Neural cell (in vitro differentiated cells): ENCODE results near the gene STRA6. TPM values are rescaled to one million over a fixed set of nuclear protein-coding genes. Genes with fewer than 3 reads are reported as not detected.

Experiments
- H2AFZ ChIP-seq: fragments of 200-600, 300-800 bp; sonication (generic), shearing (Covaris generic); 2 replicates; pipeline ENCODE4 v1.6.0; 2014; ENCODE audit warnings: low read depth, mild to moderate bottlenecking, antibody characterized with exemption, low read length, moderate library complexity
- H3F3A ChIP-seq: fragments of 200-600 bp; shearing (Covaris generic); 2 replicates; pipeline ENCODE4 v1.6.1; 2016; ENCODE audit warnings: mild to moderate bottlenecking, moderate library complexity, mixed read lengths, antibody characterized with exemption, low read length; ENCODE audit not compliant: insufficient read depth, poor library complexity, severe bottlenecking
- H3K27ac ChIP-seq: fragments of 200-600, 300-800 bp; sonication (generic), shearing (Covaris generic); 2 replicates; pipeline ENCODE4 v1.5.1; 2014; ENCODE audit warnings: mild to moderate bottlenecking, low read length, moderate library complexity
- H3K27me3 ChIP-seq: fragments of 300-800, 200-600 bp; sonication (generic), shearing (Covaris generic); 2 replicates; pipeline ENCODE4 v1.6.0; 2014; ENCODE audit warnings: mild to moderate bottlenecking, low read depth, low read length, moderate library complexity; ENCODE audit not compliant: insufficient read depth
- H3K36me3 ChIP-seq: fragments of 300-800, 200-600 bp; sonication (generic), shearing (Covaris generic); 2 replicates; pipeline ENCODE4 v1.5.1; 2014; ENCODE audit warnings: mild to moderate bottlenecking, antibody characterized with exemption, low read length, moderate library complexity; ENCODE audit not compliant: insufficient read depth
- H3K4me2 ChIP-seq: fragments of 300-800, 200-600 bp; sonication (generic), shearing (Covaris generic); 2 replicates; pipeline ENCODE4 v1.6.0; 2014; ENCODE audit warnings: mild to moderate bottlenecking, low read length
- H3K4me3 ChIP-seq: fragments of 300-800, 200-600 bp; sonication (generic), shearing (Covaris generic); 2 replicates; pipeline ENCODE4 v1.5.1; 2014; ENCODE audit warnings: mild to moderate bottlenecking, low read length, moderate library complexity
- H3K79me2 ChIP-seq: fragments of 200-600 bp; shearing (Covaris generic); replicated peaks from 2 replicates; pipeline ENCODE4 v1.6.0; 2014; ENCODE audit warnings: mild to moderate bottlenecking, low read length, moderate library complexity; ENCODE audit not compliant: insufficient read depth
- H3K9ac ChIP-seq: fragments of 300-800, 200-600 bp; sonication (generic), shearing (Covaris generic); 2 replicates; pipeline ENCODE4 v1.6.1; 2016; ENCODE audit warnings: mild to moderate bottlenecking, low read length, mixed read lengths
- H3K9me2 ChIP-seq: fragments of 200-600 bp; shearing (Covaris generic); 2 replicates; pipeline ENCODE4 v1.6.1; 2016; ENCODE audit warnings: mild to moderate bottlenecking, low read length, mixed read lengths; ENCODE audit not compliant: insufficient read depth
- H3K9me3 ChIP-seq: fragments of 200-600, 300-800 bp; sonication (generic), shearing (Covaris generic); 2 replicates; pipeline ENCODE4 v1.6.1; 2016; ENCODE audit warnings: mild to moderate bottlenecking, mixed run types, low read length, moderate library complexity, mixed read lengths
- H4K20me1 ChIP-seq: fragments of 200-600 bp; shearing (Covaris generic); 2 replicates; pipeline ENCODE4 v1.6.1; 2016; ENCODE audit warnings: mild to moderate bottlenecking, mixed run types; ENCODE audit not compliant: insufficient read depth
- CTCF ChIP-seq: fragments of 450-650 bp; IDR thresholded peaks from 2 replicates; pipeline ENCODE4 v1.5.1; 2014; ENCODE audit warnings: antibody characterized with exemption, mild to moderate bottlenecking, moderate library complexity; ENCODE audit not compliant: poor library complexity, severe bottlenecking
- EP300 ChIP-seq: fragments of 450-650 bp; conservative IDR thresholded peaks from 2 replicates; pipeline ENCODE4 v1.6.1; 2014; ENCODE audit warnings: antibody characterized with exemption, mild to moderate bottlenecking, moderate library complexity; ENCODE audit not compliant: poor library complexity, severe bottlenecking
- EZH2 ChIP-seq: fragments of 200-600, 300-800 bp; shearing (Covaris generic), sonication (generic); IDR thresholded peaks from 2 replicates; pipeline ENCODE4 v1.6.1; 2014; ENCODE audit warnings: antibody characterized with exemption, low read length, borderline replicate concordance, mild to moderate bottlenecking; ENCODE audit not compliant: insufficient read depth, poor library complexity, severe bottlenecking
- MXI1 ChIP-seq: fragments of 450-650 bp; conservative IDR thresholded peaks from 2 replicates; pipeline ENCODE4 v1.6.1; 2014; ENCODE audit warnings: antibody characterized with exemption, mild to moderate bottlenecking; ENCODE audit not compliant: poor library complexity, severe bottlenecking
- POLR2AphosphoS5 ChIP-seq: IDR thresholded peaks from 2 replicates; pipeline ENCODE4 v1.6.1; 2012
- RAD21 ChIP-seq: fragments of 450-650 bp; conservative IDR thresholded peaks from 2 replicates; pipeline ENCODE4 v1.6.1; 2014; ENCODE audit warnings: antibody characterized with exemption, mild to moderate bottlenecking, moderate library complexity
- SMC3 ChIP-seq: fragments of 450-650 bp; conservative IDR thresholded peaks from 2 replicates; pipeline ENCODE4 v1.6.1; 2014; ENCODE audit warnings: antibody characterized with exemption, mild to moderate bottlenecking, moderate library complexity; ENCODE audit not compliant: poor library complexity
- TAF1 ChIP-seq: IDR thresholded peaks from 2 replicates; pipeline ENCODE4 v1.6.1; 2012; ENCODE audit warnings: low read depth
- polyA plus RNA-seq: library from polyadenylated mRNA; depleted of rRNA; stranded (reverse); fragments of >200 nt; gene quantifications from 2 replicates; pipeline ENCODE4 v1.2.3, GENCODE V29; 2014
- TF ChIP-seq, protein P1 (sequence below): IDR thresholded peaks from 2 replicates; pipeline ENCODE4 v1.6.1; 2012; ENCODE audit warnings: borderline replicate concordance

STRA6 gene
- polyA plus RNA-seq, 1 donor from 2014 or later, result 4.4 TPM

DNA sequence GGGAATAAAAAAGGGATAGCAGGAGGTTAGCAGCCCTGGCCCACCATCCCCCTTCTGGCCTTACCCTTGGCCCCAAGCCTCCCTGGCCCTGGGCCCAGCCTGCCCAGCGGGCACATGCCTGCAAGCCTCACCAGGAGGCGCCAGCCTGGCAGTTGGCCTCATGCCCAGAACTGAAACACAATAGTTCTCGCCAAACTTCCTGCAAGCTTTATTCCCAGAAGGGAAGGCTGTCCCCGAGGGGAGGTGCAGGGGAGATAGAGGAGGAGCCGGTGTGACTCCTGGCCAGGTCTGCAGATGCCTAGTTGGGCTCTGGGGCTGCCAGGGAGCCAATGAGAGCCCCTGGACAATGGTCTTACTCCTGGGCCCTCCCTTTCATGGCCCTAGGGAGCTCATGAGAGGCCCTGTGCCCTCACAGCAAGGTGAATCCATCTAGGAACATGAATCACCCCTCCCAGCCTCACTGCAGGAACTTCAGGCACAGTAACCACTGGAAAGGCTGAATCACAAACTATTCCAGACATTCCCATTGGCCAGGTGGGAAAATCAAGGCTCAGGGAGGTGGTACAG, 37.5 kb upstream of the STRA6 start:
- Histone ChIP-seq H3K27me3 (no peaks in the 10 kb centered on the region), H3K9ac (no peak overlapping the region), H3K79me2 (no peaks in the 10 kb centered on the region), H3K4me3 (no peak overlapping the region), H3K27ac (no peak overlapping the region), H4K20me1 (no peaks in the 10 kb centered on the region), H3K36me3 (no peaks in the 10 kb centered on the region), H3K4me2 (no peak overlapping the region), H3K9me3 (no peaks in the 10 kb centered on the region), H2AFZ (no peak overlapping the region), H3F3A (peaks cover 13% of the 10 kb centered on the region), H3K9me2 (no peaks in the 10 kb centered on the region)
- TF ChIP-seq, protein P1, sequence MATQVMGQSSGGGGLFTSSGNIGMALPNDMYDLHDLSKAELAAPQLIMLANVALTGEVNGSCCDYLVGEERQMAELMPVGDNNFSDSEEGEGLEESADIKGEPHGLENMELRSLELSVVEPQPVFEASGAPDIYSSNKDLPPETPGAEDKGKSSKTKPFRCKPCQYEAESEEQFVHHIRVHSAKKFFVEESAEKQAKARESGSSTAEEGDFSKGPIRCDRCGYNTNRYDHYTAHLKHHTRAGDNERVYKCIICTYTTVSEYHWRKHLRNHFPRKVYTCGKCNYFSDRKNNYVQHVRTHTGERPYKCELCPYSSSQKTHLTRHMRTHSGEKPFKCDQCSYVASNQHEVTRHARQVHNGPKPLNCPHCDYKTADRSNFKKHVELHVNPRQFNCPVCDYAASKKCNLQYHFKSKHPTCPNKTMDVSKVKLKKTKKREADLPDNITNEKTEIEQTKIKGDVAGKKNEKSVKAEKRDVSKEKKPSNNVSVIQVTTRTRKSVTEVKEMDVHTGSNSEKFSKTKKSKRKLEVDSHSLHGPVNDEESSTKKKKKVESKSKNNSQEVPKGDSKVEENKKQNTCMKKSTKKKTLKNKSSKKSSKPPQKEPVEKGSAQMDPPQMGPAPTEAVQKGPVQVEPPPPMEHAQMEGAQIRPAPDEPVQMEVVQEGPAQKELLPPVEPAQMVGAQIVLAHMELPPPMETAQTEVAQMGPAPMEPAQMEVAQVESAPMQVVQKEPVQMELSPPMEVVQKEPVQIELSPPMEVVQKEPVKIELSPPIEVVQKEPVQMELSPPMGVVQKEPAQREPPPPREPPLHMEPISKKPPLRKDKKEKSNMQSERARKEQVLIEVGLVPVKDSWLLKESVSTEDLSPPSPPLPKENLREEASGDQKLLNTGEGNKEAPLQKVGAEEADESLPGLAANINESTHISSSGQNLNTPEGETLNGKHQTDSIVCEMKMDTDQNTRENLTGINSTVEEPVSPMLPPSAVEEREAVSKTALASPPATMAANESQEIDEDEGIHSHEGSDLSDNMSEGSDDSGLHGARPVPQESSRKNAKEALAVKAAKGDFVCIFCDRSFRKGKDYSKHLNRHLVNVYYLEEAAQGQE, result no peak
- no peak for TF ChIP-seq POLR2AphosphoS5
- no peak for TF ChIP-seq EZH2
- TF ChIP-seq CTCF, result no peak
- no peak for TF ChIP-seq RAD21
- TF ChIP-seq SMC3, result no peak
- no peak for TF ChIP-seq EP300
- TF ChIP-seq MXI1, result no peak
- TF ChIP-seq TAF1, result no peak

- no peak for TF ChIP-seq POLR2AphosphoS5
- TF ChIP-seq, protein P1, result no peak
- no peak for TF ChIP-seq EP300
- TF ChIP-seq EZH2, result no peak
- TF ChIP-seq MXI1, result no peak
- TF ChIP-seq RAD21, result no peak
- TF ChIP-seq SMC3, result no peak
- no peak for TF ChIP-seq CTCF
- TF ChIP-seq TAF1, result no peak
- no peaks in the 10 kb centered on the region for H3K9me2 ChIP-seq
- H3K4me3 ChIP-seq, result no peak overlapping the region
- peak overlapping the region; percentile 9 for H3K9ac ChIP-seq
- H3K79me2 ChIP-seq, result no peaks in the 10 kb centered on the region
- H3K36me3 ChIP-seq, result no peaks in the 10 kb centered on the region
- no peak overlapping the region for H3K27ac ChIP-seq
- H3K9me3 ChIP-seq, result no peaks in the 10 kb centered on the region
- H3K4me2 ChIP-seq, result no peak overlapping the region
- H3K27me3 ChIP-seq, result no peaks in the 10 kb centered on the region
- peaks cover 4% of the 10 kb centered on the region for H3F3A ChIP-seq
- no peaks in the 10 kb centered on the region for H4K20me1 ChIP-seq
- no peak overlapping the region for H2AFZ ChIP-seq
Observed at GRCh38 chr15:74239051-74239705, 36.6 kb upstream of the STRA6 start.
